Astrocyte (in vitro differentiated cells and primary cell): ENCODE measurements around the gene THAP11. TPM values are rescaled to one million over a fixed set of nuclear protein-coding genes. Genes with fewer than 3 reads are reported as not detected.

Source experiments
- DNase-seq: peaks from one replicate; pipeline ENCODE4 v3.0.0-alpha.2; 2010; ENCODE audit warnings: low read depth
- FAIRE-seq: peaks from 2 replicates; lab custom pipeline; 2011; peaks lifted over from hg19 to GRCh38; lab: Jason Lieb, UNC
- H2AFZ ChIP-seq: 2 replicates; pipeline ENCODE4 v1.6.0; 2012; ENCODE audit warnings: low read depth, low read length, inconsistent platforms
- H3K27ac ChIP-seq: 2 replicates; pipeline ENCODE4 v1.5.1; 2011; ENCODE audit warnings: low read depth, low read length, inconsistent platforms
- H3K27me3 ChIP-seq: 2 replicates; pipeline ENCODE4 v1.6.0; 2011; ENCODE audit warnings: low read length, inconsistent platforms; ENCODE audit not compliant: insufficient read depth
- H3K36me3 ChIP-seq: 2 replicates; pipeline ENCODE4 v1.5.1; 2011; ENCODE audit warnings: low read length, inconsistent platforms; ENCODE audit not compliant: insufficient read depth
- H3K4me1 ChIP-seq: 2 replicates; pipeline ENCODE4 v1.5.1; 2011; ENCODE audit warnings: low read length, inconsistent platforms; ENCODE audit not compliant: insufficient read depth
- H3K4me2 ChIP-seq: 2 replicates; pipeline ENCODE4 v1.6.0; 2012; ENCODE audit warnings: low read length, inconsistent platforms
- H3K4me3 ChIP-seq: 2 replicates; pipeline ENCODE4 v1.5.1; 2011; ENCODE audit warnings: low read depth, mild to moderate bottlenecking, low read length, inconsistent platforms; ENCODE audit not compliant: insufficient read depth
- H3K79me2 ChIP-seq: 2 replicates; pipeline ENCODE4 v1.6.0; 2012; ENCODE audit warnings: mild to moderate bottlenecking, low read length, inconsistent platforms; ENCODE audit not compliant: insufficient read depth
- H3K9ac ChIP-seq: 2 replicates; pipeline ENCODE4 v1.6.0; 2012; ENCODE audit warnings: mild to moderate bottlenecking, low read length, inconsistent platforms
- H3K9me3 ChIP-seq: 2 replicates; pipeline ENCODE4 v1.5.1; 2012; ENCODE audit warnings: low read depth, mild to moderate bottlenecking, low read length, inconsistent platforms; ENCODE audit not compliant: insufficient read depth
- H4K20me1 ChIP-seq: 2 replicates; pipeline ENCODE4 v1.6.0; 2012; ENCODE audit warnings: low read length, inconsistent platforms; ENCODE audit not compliant: insufficient read depth
- H3K27ac Mint-ChIP-seq: one replicate; pipeline ENCODE4 v1.8.0; 2021; ENCODE audit warnings: mild to moderate bottlenecking, mixed read lengths; ENCODE audit not compliant: unreplicated experiment
- H3K27me3 Mint-ChIP-seq: one replicate; pipeline ENCODE4 v1.8.0; 2021; ENCODE audit warnings: low read depth, mixed read lengths; ENCODE audit not compliant: unreplicated experiment
- H3K36me3 Mint-ChIP-seq: one replicate; pipeline ENCODE4 v1.8.0; 2021; ENCODE audit warnings: low read depth, mixed read lengths; ENCODE audit not compliant: unreplicated experiment
- H3K4me1 Mint-ChIP-seq: one replicate; pipeline ENCODE4 v1.8.0; 2021; ENCODE audit warnings: low read depth, mixed read lengths; ENCODE audit not compliant: unreplicated experiment
- H3K4me3 Mint-ChIP-seq: one replicate; pipeline ENCODE4 v1.8.0; 2021; ENCODE audit warnings: mild to moderate bottlenecking, moderate library complexity, mixed read lengths; ENCODE audit not compliant: unreplicated experiment
- H3K9me3 Mint-ChIP-seq: one replicate; pipeline ENCODE4 v1.8.0; 2021; ENCODE audit warnings: mild to moderate bottlenecking, mixed read lengths; ENCODE audit not compliant: unreplicated experiment
- CTCF ChIP-seq: IDR thresholded peaks from 2 replicates; pipeline ENCODE4 v1.5.1; 2011; ENCODE audit warnings: low read depth, mild to moderate bottlenecking, inconsistent platforms, low read length, moderate library complexity; ENCODE audit not compliant: insufficient read depth
- EZH2 ChIP-seq: IDR thresholded peaks from 2 replicates; pipeline ENCODE4 v1.6.1; 2012; ENCODE audit warnings: mild to moderate bottlenecking, low read length, inconsistent platforms; ENCODE audit not compliant: insufficient read depth
- total RNA-seq: library from RNA; stranded (reverse); gene quantifications from 2 replicates; pipeline ENCODE4 v1.2.1, GENCODE V29; 2021

THAP11 gene
- total RNA-seq, 1 donor from 2014 or later: 16.5 TPM

GRCh38 chr16:67804853-67805542 lies 37.1 kb upstream of the THAP11 start:
- Mint-ChIP-seq H3K27ac (no peak overlapping the region), H3K27me3 (no peaks in the 10 kb centered on the region), H3K4me3 (peak overlapping the region; percentile 95), H3K36me3 (peaks cover 22% of the 10 kb centered on the region), H3K9me3 (no peaks in the 10 kb centered on the region), H3K4me1 (peaks cover 19% of the 10 kb centered on the region)
- FAIRE-seq (no peak), DNase-seq (no peak)
- peaks cover 59% of the 10 kb centered on the region for H3K79me2 ChIP-seq
- H3K27me3 ChIP-seq: no peaks in the 10 kb centered on the region
- H3K4me1 ChIP-seq: peaks cover 8% of the 10 kb centered on the region
- TF ChIP-seq CTCF: no peak
- TF ChIP-seq EZH2: no peak
- H3K9me3 ChIP-seq: no peaks in the 10 kb centered on the region
- no peak overlapping the region for H3K27ac ChIP-seq
- H2AFZ ChIP-seq: no peak overlapping the region
- peak overlapping the region; percentile 93 for H3K9ac ChIP-seq
- peaks cover 7% of the 10 kb centered on the region for H3K36me3 ChIP-seq
- peak overlapping the region; percentile 97 for H3K4me3 ChIP-seq
- peak overlapping the region; percentile 97 for H3K4me2 ChIP-seq
- peaks cover 44% of the 10 kb centered on the region for H4K20me1 ChIP-seq

GRCh38 chr16:67805718-67806427 lies 36.2 kb upstream of the THAP11 start:
- H3K27ac ChIP-seq: peak overlapping the region; percentile 73
- no peak for FAIRE-seq

More at GRCh38 chr16:67805718-67806427, 36.2 kb upstream of the THAP11 start:
- H3K4me2 ChIP-seq: peak overlapping the region; percentile 97
- peak overlapping the region; percentile 97 for H3K4me3 ChIP-seq
- H3K36me3 Mint-ChIP-seq: peaks cover 14% of the 10 kb centered on the region
- TF ChIP-seq EZH2 (no peak), CTCF (no peak)
- peaks cover 50% of the 10 kb centered on the region for H3K79me2 ChIP-seq
- H4K20me1 ChIP-seq: peaks cover 36% of the 10 kb centered on the region
- H3K9ac ChIP-seq: peak overlapping the region; percentile 93
- no peaks in the 10 kb centered on the region for H3K9me3 Mint-ChIP-seq
- peak overlapping the region; percentile 80 for H2AFZ ChIP-seq
- H3K27me3 ChIP-seq: no peaks in the 10 kb centered on the region
- no peaks in the 10 kb centered on the region for H3K9me3 ChIP-seq
- H3K27me3 Mint-ChIP-seq: no peaks in the 10 kb centered on the region
- no peak overlapping the region for H3K27ac Mint-ChIP-seq
- peaks cover 12% of the 10 kb centered on the region for H3K4me1 Mint-ChIP-seq
- DNase-seq: no peak
- H3K36me3 ChIP-seq: peaks cover 7% of the 10 kb centered on the region
- peaks cover 8% of the 10 kb centered on the region for H3K4me1 ChIP-seq
- H3K4me3 Mint-ChIP-seq: peak overlapping the region; percentile 95
